WI38 (cell line): ENCODE measurements around the gene TMEM82.

Source experiments
- H3K4me3 ChIP-seq: 2 replicates; pipeline ENCODE4 v1.5.1; 2011; ENCODE audit warnings: low read depth, mild to moderate bottlenecking, control low read depth, low read length
- CTCF ChIP-seq: IDR thresholded peaks from 2 replicates; pipeline ENCODE4 v1.5.1; 2012; ENCODE audit warnings: low read depth, mild to moderate bottlenecking, control low read depth, low read length

Gene TMEM82

GRCh38 chr1:15722411-15722810, 19.9 kb upstream of the TMEM82 start:
- TF ChIP-seq CTCF, result no peak
- no peak overlapping the region for H3K4me3 ChIP-seq

GRCh38 chr1:15722836-15723532, 19.3 kb upstream of the TMEM82 start:
- TF ChIP-seq CTCF, result no peak
- no peak overlapping the region for H3K4me3 ChIP-seq

GRCh38 chr1:15723631-15724246, 18.6 kb upstream of the TMEM82 start:
- no peak for TF ChIP-seq CTCF

GRCh38 chr1:15724949-15725880, 17.1 kb upstream of the TMEM82 start:
- TF ChIP-seq CTCF, result no peak
- no peak overlapping the region for H3K4me3 ChIP-seq

More at GRCh38 chr1:15723631-15724246, 18.6 kb upstream of the TMEM82 start:
- no peak overlapping the region for H3K4me3 ChIP-seq

GRCh38 chr1:15726508-15726907, 15.8 kb upstream of the TMEM82 start:
- no peak overlapping the region for H3K4me3 ChIP-seq
- TF ChIP-seq CTCF, result no peak

GRCh38 chr1:15727021-15727420, 15.3 kb upstream of the TMEM82 start:
- TF ChIP-seq CTCF, result no peak
- H3K4me3 ChIP-seq, result no peak overlapping the region
